Suprapubic skin (tissue), 4 donors: ENCODE results near the gene GARS1. TPM values are rescaled to one million over a fixed set of nuclear protein-coding genes. Genes with fewer than 3 reads are reported as not detected.

ENCODE experiments used
- DNase-seq, 2 donors: peaks; one replicate each; pipeline ENCODE4 v3.0.0-alpha.2; 2019; ENCODE audit warnings: low spot score in 2 of 2
- H3K27ac ChIP-seq: fragments of 200-600 bp; sonication (generic); one replicate; pipeline ENCODE4 v1.5.1; 2019
- H3K27me3 ChIP-seq: fragments of 200-600 bp; sonication (generic); one replicate; pipeline ENCODE4 v1.5.1; 2019
- H3K36me3 ChIP-seq: fragments of 200-600 bp; sonication (generic); one replicate; pipeline ENCODE4 v1.5.1; 2019
- H3K4me1 ChIP-seq: fragments of 200-600 bp; sonication (generic); one replicate; pipeline ENCODE4 v1.5.1; 2019
- H3K4me3 ChIP-seq: fragments of 200-600 bp; sonication (generic); one replicate; pipeline ENCODE4 v1.5.1; 2019; ENCODE audit warnings: mild to moderate bottlenecking
- H3K9me3 ChIP-seq: fragments of 200-600 bp; sonication (generic); one replicate; pipeline ENCODE4 v1.5.1; 2019
- CTCF ChIP-seq, 2 donors: fragments of 200-600 bp in 1 of 2; fragments of 450-650 bp in 1 of 2; sonication (generic) in 1 of 2; IDR thresholded peaks; one replicate each; pipeline ENCODE4 v1.5.1; 2016 to 2019; ENCODE audit warnings: antibody characterized with exemption in 2 of 2, mild to moderate bottlenecking in 1 of 2, moderate library complexity in 1 of 2
- EP300 ChIP-seq: sonication (generic); formaldehyde crosslinking; IDR thresholded peaks from one replicate; pipeline ENCODE4 v1.6.1; 2017; ENCODE audit warnings: antibody characterized with exemption
- POLR2A ChIP-seq, 2 donors: fragments of 450-650 bp; IDR thresholded peaks; one replicate each; pipeline ENCODE4 v1.6.1; 2017; ENCODE audit warnings: antibody characterized with exemption in 2 of 2, mild to moderate bottlenecking in 2 of 2, moderate library complexity in 2 of 2
- POLR2AphosphoS5 ChIP-seq, 3 donors: sonication (generic); formaldehyde crosslinking; IDR thresholded peaks; one replicate each; pipeline ENCODE4 v1.6.1; 2017; ENCODE audit warnings: antibody characterized with exemption in 3 of 3
- WGBS: methylation state at CpG from one replicate; pipeline ENCODE4 v1.1.5; 2018; 5-methylcytosine and 5-hydroxymethylcytosine counted together
- total RNA-seq, 4 donors: library from RNA; depleted of rRNA; stranded (reverse); fragments of >200 nt; gene quantifications; one replicate each; pipeline ENCODE4 v1.1.0, GENCODE V29; 2016

The GARS1 gene
- total RNA-seq, 4 donors from 2014 or later: 72.5 to 116 (median 97.6) TPM

DNA sequence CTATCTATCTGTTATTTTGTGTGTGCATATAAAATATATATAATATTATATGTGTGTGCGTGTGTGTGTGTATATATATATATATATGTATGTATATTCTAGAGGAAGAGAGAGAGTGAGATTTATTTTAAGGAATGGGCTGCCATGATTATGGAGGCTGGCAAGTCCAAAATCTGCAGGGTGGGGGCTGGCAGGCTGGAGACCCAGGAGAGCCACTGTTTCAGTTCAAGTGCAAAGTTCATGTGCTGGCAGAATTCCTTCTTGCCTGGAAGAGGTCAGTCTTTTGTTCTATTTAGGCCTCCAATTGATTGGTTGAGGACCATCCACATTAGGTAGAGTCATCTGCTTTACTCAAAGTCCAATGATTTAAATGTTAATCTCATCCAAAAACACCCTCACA, 42.3 kb upstream of the GARS1 start:
- no peak for TF ChIP-seq POLR2AphosphoS5 (IDR thresholded peaks at IDR 0.05)
- no peak for TF ChIP-seq CTCF (IDR thresholded peaks at IDR 0.05)
- TF ChIP-seq POLR2A (IDR thresholded peaks at IDR 0.05): no peak
- no peak for TF ChIP-seq EP300
- peaks cover 40% of the 10 kb centered on the region for H3K4me1 ChIP-seq
- H3K36me3 ChIP-seq: peaks cover 9% of the 10 kb centered on the region
- no peak overlapping the region for H3K4me3 ChIP-seq
- 65% methylated on average over 1 of the region's 1 CpG for WGBS
- no peak overlapping the region for H3K27ac ChIP-seq
- H3K9me3 ChIP-seq: no peaks in the 10 kb centered on the region
- DNase-seq: no peak
- H3K27me3 ChIP-seq: no peaks in the 10 kb centered on the region

- DNase-seq: no peak
- Histone ChIP-seq H3K4me3 (no peak overlapping the region), H3K4me1 (peaks cover 40% of the 10 kb centered on the region), H3K9me3 (no peaks in the 10 kb centered on the region), H3K27me3 (no peaks in the 10 kb centered on the region), H3K27ac (no peak overlapping the region), H3K36me3 (peaks cover 5% of the 10 kb centered on the region)
- no peak for TF ChIP-seq CTCF (IDR thresholded peaks at IDR 0.05)
- TF ChIP-seq POLR2AphosphoS5 (IDR thresholded peaks at IDR 0.05): no peak
- TF ChIP-seq EP300: no peak
- no peak for TF ChIP-seq POLR2A (IDR thresholded peaks at IDR 0.05)
Observed at GRCh38 chr7:30553141-30553540, 41.5 kb upstream of the GARS1 start.

GRCh38 chr7:30553546-30553945, 41.1 kb upstream of the GARS1 start:
- no peak for DNase-seq
- 76% methylated on average over 3 of the region's 3 CpGs for WGBS
- TF ChIP-seq EP300 (no peak), POLR2AphosphoS5 (IDR thresholded peaks at IDR 0.05) (no peak), CTCF (IDR thresholded peaks at IDR 0.05) (no peak), POLR2A (IDR thresholded peaks at IDR 0.05) (no peak)
- Histone ChIP-seq H3K27me3 (no peaks in the 10 kb centered on the region), H3K4me3 (no peak overlapping the region), H3K9me3 (no peaks in the 10 kb centered on the region), H3K4me1 (peaks cover 40% of the 10 kb centered on the region), H3K36me3 (peaks cover 5% of the 10 kb centered on the region), H3K27ac (no peak overlapping the region)

DNA sequence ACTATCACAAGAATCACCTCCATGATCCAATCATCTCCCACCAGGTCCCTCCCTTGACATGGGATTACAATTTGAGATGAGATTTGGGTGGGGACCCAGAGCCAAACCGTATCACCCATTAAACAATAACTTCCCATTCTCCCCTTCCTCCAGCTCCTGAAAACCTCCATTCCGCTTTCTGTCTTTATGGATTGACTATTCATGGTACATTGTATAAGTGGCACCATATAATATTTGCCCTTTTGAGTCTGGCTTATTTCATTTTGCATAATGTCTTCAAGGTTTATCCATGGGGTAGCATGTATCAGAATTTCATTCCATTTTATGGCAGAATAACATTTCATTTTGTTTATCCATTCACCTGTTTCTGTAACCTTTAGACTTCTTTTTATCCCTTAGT, 39.2 kb upstream of the GARS1 start:
- peaks cover 5% of the 10 kb centered on the region for H3K36me3 ChIP-seq
- peaks cover 25% of the 10 kb centered on the region for H3K4me1 ChIP-seq
- TF ChIP-seq CTCF (IDR thresholded peaks at IDR 0.05) (no peak), POLR2A (IDR thresholded peaks at IDR 0.05) (no peak), POLR2AphosphoS5 (IDR thresholded peaks at IDR 0.05) (no peak)
- H3K4me3 ChIP-seq: no peak overlapping the region
- no peaks in the 10 kb centered on the region for H3K27me3 ChIP-seq
- no peak for DNase-seq
- 93% methylated on average over 2 of the region's 2 CpGs for WGBS
- no peaks in the 10 kb centered on the region for H3K9me3 ChIP-seq
- H3K27ac ChIP-seq: no peak overlapping the region

GRCh38 chr7:30556840-30557239, 37.8 kb upstream of the GARS1 start:
- TF ChIP-seq EP300 (no peak), POLR2AphosphoS5 (IDR thresholded peaks at IDR 0.05) (no peak), CTCF (IDR thresholded peaks at IDR 0.05) (no peak), POLR2A (IDR thresholded peaks at IDR 0.05) (no peak)
- Histone ChIP-seq H3K4me1 (peaks cover 23% of the 10 kb centered on the region), H3K9me3 (no peaks in the 10 kb centered on the region), H3K4me3 (no peak overlapping the region), H3K27ac (peak overlapping the region; percentile 49), H3K27me3 (no peaks in the 10 kb centered on the region), H3K36me3 (peaks cover 5% of the 10 kb centered on the region)
- peak in 1 of 2 donors; percentile 84 for DNase-seq
- 45% methylated on average over 6 of the region's 6 CpGs for WGBS
